A172 (cell line): ENCODE measurements around the gene SORCS2. TPM values are rescaled to one million over a fixed set of nuclear protein-coding genes. Genes with fewer than 3 reads are reported as not detected.

ENCODE experiments used
- DNase-seq: peaks from one replicate; pipeline ENCODE4 v3.0.0-alpha.2; 2015; ENCODE audit warnings: low spot score
- total RNA-seq: library from RNA; depleted of rRNA; stranded (reverse); fragments of >200 nt; shearing (Covaris generic); gene quantifications from 2 replicates; pipeline ENCODE4 v1.2.3, GENCODE V29; 2014

Gene SORCS2
- total RNA-seq, 1 experiment from 2014 or later: 0.78 TPM

GRCh38 chr4:7773401-7774180, 581.3 kb downstream of the SORCS2 start:
- no peak for DNase-seq

- DNase-seq: no peak
These were observed 582.3 kb downstream of the SORCS2 start for GRCh38 chr4:7774301-7775294.

- no peak for DNase-seq
These were observed 583.1 kb downstream of the SORCS2 start for GRCh38 chr4:7775396-7775795.

GRCh38 chr4:7777017-7777710, 584.8 kb downstream of the SORCS2 start:
- DNase-seq: no peak

- DNase-seq: no peak
These were observed 585.7 kb downstream of the SORCS2 start for GRCh38 chr4:7777871-7778509.

GRCh38 chr4:7778510-7779431, 586.4 kb downstream of the SORCS2 start:
- DNase-seq: no peak

- DNase-seq: no peak
These were observed 587.1 kb downstream of the SORCS2 start for GRCh38 chr4:7779432-7779768.

- DNase-seq: no peak
These were observed 588.5 kb downstream of the SORCS2 start for GRCh38 chr4:7780751-7781348.

GRCh38 chr4:7781366-7781765, 589.0 kb downstream of the SORCS2 start:
- peak; percentile 57 for DNase-seq

- DNase-seq: no peak
These were observed 589.7 kb downstream of the SORCS2 start for GRCh38 chr4:7781993-7782392.

GRCh38 chr4:7782783-7783182, 590.4 kb downstream of the SORCS2 start:
- no peak for DNase-seq

- DNase-seq: no peak
These were observed 591.2 kb downstream of the SORCS2 start for GRCh38 chr4:7783541-7783940.

GRCh38 chr4:7784131-7784870, 592.0 kb downstream of the SORCS2 start:
- DNase-seq: no peak

GRCh38 chr4:7785017-7785416, 592.7 kb downstream of the SORCS2 start:
- no peak for DNase-seq

- no peak for DNase-seq
These were observed 593.7 kb downstream of the SORCS2 start for GRCh38 chr4:7786040-7786439.

- no peak for DNase-seq
These were observed 594.2 kb downstream of the SORCS2 start for GRCh38 chr4:7786517-7786916.

- DNase-seq: no peak
These were observed 594.7 kb downstream of the SORCS2 start for GRCh38 chr4:7787067-7787466.

GRCh38 chr4:7787681-7788141, 595.4 kb downstream of the SORCS2 start:
- DNase-seq: no peak

- DNase-seq: no peak
These were observed 595.9 kb downstream of the SORCS2 start for GRCh38 chr4:7788193-7788592.
